Hepatocyte (in vitro differentiated cells): Measurements from ENCODE around the gene TPPP. TPM values are rescaled to one million over a fixed set of nuclear protein-coding genes. Genes with fewer than 3 reads are reported as not detected.
"Not testable (repeated sequence)": the region's sequence is repeated elsewhere in the genome, so short reads cannot be mapped to it uniquely, and the experiment has no call there.

Experiments used
- DNase-seq: peaks from one replicate; pipeline ENCODE4 v3.0.0-alpha.2; 2016; ENCODE audit warnings: low spot score
- H2AFZ ChIP-seq: fragments of 200-600 bp; sonication (generic); 2 replicates; pipeline ENCODE4 v1.6.0; 2016; ENCODE audit warnings: antibody characterized with exemption, mild to moderate bottlenecking
- H3K27ac ChIP-seq: fragments of 200-600 bp; sonication (generic); 2 replicates; pipeline ENCODE4 v1.5.1; 2016; ENCODE audit warnings: mild to moderate bottlenecking
- H3K27me3 ChIP-seq: fragments of 200-600 bp; sonication (generic); 2 replicates; pipeline ENCODE4 v1.6.1; 2016
- H3K36me3 ChIP-seq: fragments of 200-600 bp; sonication (generic); replicated peaks from 2 replicates; pipeline ENCODE4 v1.5.1; 2016; ENCODE audit warnings: low read depth; ENCODE audit not compliant: insufficient read depth
- H3K4me1 ChIP-seq: fragments of 200-600 bp; sonication (generic); 2 replicates; pipeline ENCODE4 v1.5.1; 2016; ENCODE audit warnings: mild to moderate bottlenecking, moderate library complexity; ENCODE audit not compliant: insufficient read depth
- H3K4me2 ChIP-seq: fragments of 200-600 bp; sonication (generic); 2 replicates; pipeline ENCODE4 v1.6.0; 2016
- H3K4me3 ChIP-seq: fragments of 200-600 bp; sonication (generic); 2 replicates; pipeline ENCODE4 v1.5.1; 2016; ENCODE audit warnings: mild to moderate bottlenecking
- H3K79me2 ChIP-seq: fragments of 200-600 bp; sonication (generic); 2 replicates; pipeline ENCODE4 v1.6.0; 2017; ENCODE audit warnings: mild to moderate bottlenecking
- H3K9me2 ChIP-seq: fragments of 200-600 bp; sonication (generic); replicated peaks from 2 replicates; pipeline ENCODE4 v1.6.0; 2017; ENCODE audit warnings: mild to moderate bottlenecking; ENCODE audit not compliant: insufficient read depth
- H3K9me3 ChIP-seq: fragments of 200-600 bp; sonication (generic); 2 replicates; pipeline ENCODE4 v1.5.1; 2016; ENCODE audit warnings: low read depth, mild to moderate bottlenecking
- H4K20me1 ChIP-seq: fragments of 200-600 bp; sonication (generic); 2 replicates; pipeline ENCODE4 v1.6.0; 2016; ENCODE audit warnings: mild to moderate bottlenecking; ENCODE audit not compliant: insufficient read depth, poor library complexity, severe bottlenecking
- CTCF ChIP-seq: fragments of 200-600 bp; sonication (generic); IDR thresholded peaks from 2 replicates; pipeline ENCODE4 v1.5.1; 2016; ENCODE audit warnings: antibody characterized with exemption, mild to moderate bottlenecking; ENCODE audit not compliant: poor library complexity
- EZH2 ChIP-seq: fragments of 200-600 bp; sonication (generic); IDR thresholded peaks from 2 replicates; pipeline ENCODE4 v1.6.1; 2016; ENCODE audit warnings: antibody characterized with exemption, mild to moderate bottlenecking, borderline replicate concordance
- EZH2phosphoT487 ChIP-seq: fragments of 200-600 bp; sonication (generic); IDR thresholded peaks from one replicate; pipeline ENCODE4 v1.6.1; 2018; ENCODE audit warnings: antibody characterized with exemption, mild to moderate bottlenecking, low read depth, moderate library complexity; ENCODE audit not compliant: unreplicated experiment, severe bottlenecking
- WGBS: methylation state at CpG from one replicate; pipeline ENCODE4 v1.1.6; 2016; ENCODE audit warnings: low lambda C conversion rate; ENCODE audit errors: missing lambda C conversion rate; 5-methylcytosine and 5-hydroxymethylcytosine counted together
- polyA plus RNA-seq: library from polyadenylated mRNA; unstranded; fragments of >200 nt; fragmentation: Nextera tagmentation; extraction: Ambion mirVana; gene quantifications from 2 replicates; pipeline ENCODE4 v1.2.1, GENCODE V29; 2016
- total RNA-seq: library from RNA; depleted of rRNA; stranded (reverse); fragments of >200 nt; gene quantifications from 2 replicates; pipeline ENCODE4 v1.2.3, GENCODE V29; 2014

The TPPP gene
- total and polyA plus RNA-seq, 2 experiments from 2014 or later, result 2.0 to 4.3 TPM

- no peak for DNase-seq
- Histone ChIP-seq H3K4me3 (no peak overlapping the region), H4K20me1 (no peaks in the 10 kb centered on the region), H3K4me1 (no peaks in the 10 kb centered on the region), H3K9me3 (no peaks in the 10 kb centered on the region), H3K79me2 (no peaks in the 10 kb centered on the region), H3K9me2 (no peaks in the 10 kb centered on the region), H3K36me3 (no peaks in the 10 kb centered on the region), H3K4me2 (no peak overlapping the region), H2AFZ (no peak overlapping the region), H3K27ac (no peak overlapping the region), H3K27me3 (no peaks in the 10 kb centered on the region)
- no peak for TF ChIP-seq EZH2phosphoT487
- TF ChIP-seq EZH2, result no peak
- TF ChIP-seq CTCF, result no peak
- 91% methylated on average over 23 of the region's 24 CpGs for WGBS
Measured at GRCh38 chr5:685262-686171, 7.6 kb downstream of the TPPP start.

- H3K4me1 ChIP-seq, result no peaks in the 10 kb centered on the region
- no peak overlapping the region for H3K4me3 ChIP-seq
- no peaks in the 10 kb centered on the region for H3K9me2 ChIP-seq
- H3K9me3 ChIP-seq, result no peaks in the 10 kb centered on the region
- H4K20me1 ChIP-seq, result no peaks in the 10 kb centered on the region
- no peak for DNase-seq
- no peaks in the 10 kb centered on the region for H3K36me3 ChIP-seq
- TF ChIP-seq CTCF, result no peak
- no peaks in the 10 kb centered on the region for H3K79me2 ChIP-seq
- no peak overlapping the region for H3K27ac ChIP-seq
- no peaks in the 10 kb centered on the region for H3K27me3 ChIP-seq
- no peak overlapping the region for H3K4me2 ChIP-seq
- no peak overlapping the region for H2AFZ ChIP-seq
- 83% methylated on average over 17 of the region's 17 CpGs for WGBS
Measured at GRCh38 chr5:684751-685216, 8.4 kb downstream of the TPPP start.

- H3K9me2 ChIP-seq, result no peaks in the 10 kb centered on the region
Measured at GRCh38 chr5:683551-684481, 9.3 kb downstream of the TPPP start.

GRCh38 chr5:682651-683358 is 10.3 kb downstream of the TPPP start:
- H3K36me3 ChIP-seq, H3K4me2 ChIP-seq, H4K20me1 ChIP-seq, H3K4me3 ChIP-seq, H3K27me3 ChIP-seq, H3K4me1 ChIP-seq, H3K27ac ChIP-seq, DNase-seq, H3K9me3 ChIP-seq, H3K79me2 ChIP-seq, H2AFZ ChIP-seq, H3K9me2 ChIP-seq: not testable (repeated sequence)
- 86% methylated on average over 17 of the region's 17 CpGs for whole genome bisulfite sequencing

More at GRCh38 chr5:683551-684481, 9.3 kb downstream of the TPPP start:
- no peak for TF ChIP-seq EZH2
- no peak for TF ChIP-seq CTCF
- no peak for TF ChIP-seq EZH2phosphoT487
- H3K27me3 ChIP-seq, result no peaks in the 10 kb centered on the region
- H3K79me2 ChIP-seq, result no peaks in the 10 kb centered on the region
- H3K4me2 ChIP-seq, result no peak overlapping the region
- H3K36me3 ChIP-seq, result no peaks in the 10 kb centered on the region
- 88% methylated on average over 30 of the region's 30 CpGs for WGBS
- H3K9me3 ChIP-seq, result no peaks in the 10 kb centered on the region
- H4K20me1 ChIP-seq, result no peaks in the 10 kb centered on the region
- no peak overlapping the region for H3K4me3 ChIP-seq
- no peak overlapping the region for H2AFZ ChIP-seq
- no peak for DNase-seq
- H3K27ac ChIP-seq, result no peak overlapping the region
- H3K4me1 ChIP-seq, result no peaks in the 10 kb centered on the region

- H3K79me2 ChIP-seq, H3K9me3 ChIP-seq, H3K4me2 ChIP-seq, H3K4me3 ChIP-seq, H3K27me3 ChIP-seq, H4K20me1 ChIP-seq, DNase-seq, H3K9me2 ChIP-seq, H3K4me1 ChIP-seq, H3K27ac ChIP-seq, H2AFZ ChIP-seq, H3K36me3 ChIP-seq: not testable (repeated sequence)
- WGBS, result 79% methylated on average over 3 of the region's 3 CpGs
Measured at GRCh38 chr5:682216-682615, 10.9 kb downstream of the TPPP start.
